Vagina (tissue), 2 donors: ENCODE results near the gene CYP20A1.

ENCODE experiments used
- POLR2AphosphoS5 ChIP-seq, 2 donors: sonication (generic); formaldehyde crosslinking; IDR thresholded peaks; one replicate each; pipeline ENCODE4 v1.9.0; 2017; ENCODE audit warnings: antibody characterized with exemption in 2 of 2, mild to moderate bottlenecking in 2 of 2, low read depth in 1 of 2; ENCODE audit not compliant: insufficient read depth in 1 of 2
- TF ChIP-seq, protein P1 (sequence below), 3 experiments: fragments of 450-650 bp in 2 of 3; fragments of 200-600 bp in 1 of 3; sonication (generic) in 1 of 3; IDR thresholded peaks; one replicate each; pipeline ENCODE4 v1.5.1; 2017 to 2019; ENCODE audit warnings: antibody characterized with exemption in 3 of 3, mild to moderate bottlenecking in 2 of 3, moderate library complexity in 2 of 3

DNA sequence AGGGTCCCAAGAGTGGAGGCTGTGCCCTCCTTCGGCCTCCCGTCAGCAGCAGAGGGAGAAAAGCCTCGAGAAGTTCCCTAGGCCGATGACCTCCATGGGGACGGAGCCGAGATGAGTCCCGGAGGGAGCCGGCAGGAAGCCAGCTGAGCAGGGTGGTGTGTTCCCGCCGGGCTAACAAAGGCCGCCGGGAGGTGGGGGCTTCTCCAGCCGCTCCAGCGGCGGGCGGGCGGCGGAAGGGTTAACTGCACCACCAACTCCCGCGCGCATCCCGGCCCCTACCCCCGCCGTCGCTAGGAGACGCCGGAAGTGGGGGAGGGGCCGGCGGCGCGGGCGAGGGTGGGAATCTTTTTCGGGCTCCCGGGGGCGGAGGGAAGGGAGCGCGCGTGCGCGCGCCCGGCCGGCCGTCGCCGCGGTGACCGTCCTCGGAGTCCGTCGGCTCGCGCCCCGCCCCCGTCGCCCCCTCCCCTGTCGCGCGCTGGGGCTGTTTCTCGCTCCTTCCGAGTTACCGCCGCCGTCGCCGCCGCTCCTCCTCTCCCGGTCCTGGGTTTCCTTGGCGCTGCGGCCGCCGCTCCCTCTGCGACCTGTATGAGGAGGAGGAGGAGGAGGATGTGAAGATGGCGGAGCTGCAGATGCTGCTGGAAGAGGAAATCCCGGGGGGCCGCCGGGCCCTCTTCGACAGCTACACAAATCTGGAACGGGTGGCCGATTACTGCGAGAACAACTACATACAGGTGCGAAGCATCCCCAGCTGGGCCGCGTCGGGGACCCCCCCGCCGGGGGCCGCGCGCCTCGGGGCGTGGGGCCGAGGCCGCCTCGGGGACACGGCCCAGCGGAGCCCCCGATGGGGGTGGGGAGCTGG, 89.3 kb downstream of the CYP20A1 start, which contains the start of gene ABI2:
- TF ChIP-seq, protein P1, sequence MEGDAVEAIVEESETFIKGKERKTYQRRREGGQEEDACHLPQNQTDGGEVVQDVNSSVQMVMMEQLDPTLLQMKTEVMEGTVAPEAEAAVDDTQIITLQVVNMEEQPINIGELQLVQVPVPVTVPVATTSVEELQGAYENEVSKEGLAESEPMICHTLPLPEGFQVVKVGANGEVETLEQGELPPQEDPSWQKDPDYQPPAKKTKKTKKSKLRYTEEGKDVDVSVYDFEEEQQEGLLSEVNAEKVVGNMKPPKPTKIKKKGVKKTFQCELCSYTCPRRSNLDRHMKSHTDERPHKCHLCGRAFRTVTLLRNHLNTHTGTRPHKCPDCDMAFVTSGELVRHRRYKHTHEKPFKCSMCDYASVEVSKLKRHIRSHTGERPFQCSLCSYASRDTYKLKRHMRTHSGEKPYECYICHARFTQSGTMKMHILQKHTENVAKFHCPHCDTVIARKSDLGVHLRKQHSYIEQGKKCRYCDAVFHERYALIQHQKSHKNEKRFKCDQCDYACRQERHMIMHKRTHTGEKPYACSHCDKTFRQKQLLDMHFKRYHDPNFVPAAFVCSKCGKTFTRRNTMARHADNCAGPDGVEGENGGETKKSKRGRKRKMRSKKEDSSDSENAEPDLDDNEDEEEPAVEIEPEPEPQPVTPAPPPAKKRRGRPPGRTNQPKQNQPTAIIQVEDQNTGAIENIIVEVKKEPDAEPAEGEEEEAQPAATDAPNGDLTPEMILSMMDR (IDR thresholded peaks at IDR 0.05) = no peak
- peak in 1 of 2 donors; percentile 68 for TF ChIP-seq POLR2AphosphoS5 (IDR thresholded peaks at IDR 0.05; ENCODE audit: insufficient read depth in 1 of 2, low read depth in 1 of 2)
